ENCODE results near the gene NDUFA3.

Gene NDUFA3

GRCh38 chr19:54133312-54133956 is 30.8 kb downstream of the NDUFA3 start:
- Histone ChIP-seq H3K23ac (ENCODE audit: low read length in 2 of 2) (no peak overlapping the region), H2BK120ac (ENCODE audit: low read depth, low read length) (no peak overlapping the region), H2AK5ac (ENCODE audit: low read length, severe bottlenecking) (no peak overlapping the region), H2BK12ac (ENCODE audit: low read length in 2 of 2) (no peak overlapping the region), H3K36me3 (ENCODE audit: control insufficient read depth in 1 of 2, insufficient read depth in 2 of 2, low read depth in 1 of 2, low read length in 2 of 2) (peaks cover 27 to 34% of the 10 kb centered on the region in 2 experiments), H4K91ac (ENCODE audit: low read length) (no peak overlapping the region), H2AFZ (ENCODE audit: low read depth, low read length) (no peak overlapping the region), H3K18ac (ENCODE audit: low read depth in 1 of 2, low read length in 2 of 2) (no peak overlapping the region), H3K9me3 (ENCODE audit: control insufficient read depth, low read length) (no peaks in the 10 kb centered on the region), H3K79me1 (replicated peaks; ENCODE audit: low read length, poor library complexity, severe bottlenecking) (no peaks in the 10 kb centered on the region), H2BK5ac (ENCODE audit: low read depth, low read length, poor library complexity, severe bottlenecking) (no peak overlapping the region), H3K27me3 (ENCODE audit: control insufficient read depth in 1 of 2, insufficient read depth in 1 of 2, low read length in 2 of 2) (no peaks in the 10 kb centered on the region), H2BK15ac (ENCODE audit: low read depth, poor library complexity, severe bottlenecking) (no peak overlapping the region), H3K4me2 (ENCODE audit: low read length, poor library complexity, severe bottlenecking) (no peak overlapping the region), H3K14ac (ENCODE audit: low read length in 2 of 2) (no peak overlapping the region), H3K4me1 (ENCODE audit: control insufficient read depth, insufficient read depth, low read depth, low read length) (peaks cover 4% of the 10 kb centered on the region), H3K4me3 (ENCODE audit: insufficient read depth in 1 of 2, low read depth in 1 of 2, low read length in 2 of 2) (no peak overlapping the region), H3K9ac (ENCODE audit: low read length) (no peak overlapping the region), H3K27ac (ENCODE audit: low read length, poor library complexity, severe bottlenecking) (no peak overlapping the region), H4K8ac (ENCODE audit: low read length) (no peak overlapping the region), H3K4ac (ENCODE audit: low read depth in 1 of 2, low read length in 2 of 2) (no peak overlapping the region)
- DNase-seq, result peak; percentile 67
- 93% methylated on average over 10 of the region's 10 CpGs for WGBS

DNA sequence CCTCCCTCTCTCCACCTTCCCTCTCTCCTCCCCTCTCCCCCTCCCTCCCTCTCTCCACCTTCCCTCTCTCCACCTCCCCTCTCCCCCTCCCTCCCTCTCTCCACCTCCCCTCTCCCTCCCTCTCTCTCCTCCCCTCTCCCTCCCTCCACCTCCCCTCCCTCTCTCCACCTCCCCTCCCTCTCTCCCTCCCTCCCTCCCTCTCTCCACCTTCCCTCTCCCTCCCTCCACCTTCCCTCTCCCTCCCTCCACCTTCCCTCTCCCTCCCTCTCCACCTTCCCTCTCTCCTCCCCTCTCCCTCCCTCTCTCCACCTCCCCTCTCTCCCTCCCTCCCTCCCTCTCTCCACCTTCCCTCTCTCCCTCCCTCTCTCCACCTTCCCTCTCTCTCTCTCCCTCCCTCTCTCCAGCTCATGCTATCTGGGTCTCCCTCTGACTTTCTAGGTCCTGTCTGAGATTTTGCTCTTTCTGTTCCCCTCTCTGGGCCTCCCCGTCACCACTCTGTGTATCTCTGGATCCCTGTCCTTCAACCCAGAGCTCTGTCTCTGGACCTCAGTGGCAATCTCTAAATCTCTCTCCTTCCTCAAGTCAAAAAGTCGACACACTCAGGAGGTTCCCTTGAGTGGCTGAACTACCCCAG is 31.4 kb downstream of the NDUFA3 start:
- H3K79me1 ChIP-seq (replicated peaks; ENCODE audit: low read length, poor library complexity, severe bottlenecking), result no peaks in the 10 kb centered on the region
- no peak overlapping the region for H3K4me2 ChIP-seq (ENCODE audit: low read length, poor library complexity, severe bottlenecking)
- H3K23ac ChIP-seq (ENCODE audit: low read length in 2 of 2), result no peak overlapping the region
- H3K4ac ChIP-seq (ENCODE audit: low read depth in 1 of 2, low read length in 2 of 2), result no peak overlapping the region
- H2BK5ac ChIP-seq (ENCODE audit: low read depth, low read length, poor library complexity, severe bottlenecking), result no peak overlapping the region
- WGBS, result 74% methylated on average over 2 of the region's 2 CpGs
- peaks cover 24 to 31% of the 10 kb centered on the region in 2 experiments for H3K36me3 ChIP-seq (ENCODE audit: control insufficient read depth in 1 of 2, insufficient read depth in 2 of 2, low read depth in 1 of 2, low read length in 2 of 2)
- H3K27ac ChIP-seq (ENCODE audit: low read length, poor library complexity, severe bottlenecking), result no peak overlapping the region
- H2AK5ac ChIP-seq (ENCODE audit: low read length, severe bottlenecking), result no peak overlapping the region
- no peak overlapping the region for H4K8ac ChIP-seq (ENCODE audit: low read length)
- DNase-seq, result no peak
- no peak overlapping the region for H3K9ac ChIP-seq (ENCODE audit: low read length)
- H3K14ac ChIP-seq (ENCODE audit: low read length in 2 of 2), result no peak overlapping the region
- no peak overlapping the region for H2BK12ac ChIP-seq (ENCODE audit: low read length in 2 of 2)
- H2AFZ ChIP-seq (ENCODE audit: low read depth, low read length), result no peak overlapping the region
- peaks cover 10% of the 10 kb centered on the region for H3K4me1 ChIP-seq (ENCODE audit: control insufficient read depth, insufficient read depth, low read depth, low read length)
- H3K27me3 ChIP-seq (ENCODE audit: control insufficient read depth in 1 of 2, insufficient read depth in 1 of 2, low read length in 2 of 2), result no peaks in the 10 kb centered on the region
- H3K18ac ChIP-seq (ENCODE audit: low read depth in 1 of 2, low read length in 2 of 2), result no peak overlapping the region
- no peak overlapping the region for H2BK15ac ChIP-seq (ENCODE audit: low read depth, poor library complexity, severe bottlenecking)
- no peak overlapping the region for H4K91ac ChIP-seq (ENCODE audit: low read length)
- no peak overlapping the region for H3K4me3 ChIP-seq (ENCODE audit: insufficient read depth in 1 of 2, low read depth in 1 of 2, low read length in 2 of 2)
- H3K9me3 ChIP-seq (ENCODE audit: control insufficient read depth, low read length), result no peaks in the 10 kb centered on the region
- no peak overlapping the region for H2BK120ac ChIP-seq (ENCODE audit: low read depth, low read length)

- no peak overlapping the region for H4K8ac ChIP-seq (ENCODE audit: low read length)
- no peaks in the 10 kb centered on the region for H3K27me3 ChIP-seq (ENCODE audit: control insufficient read depth in 1 of 2, insufficient read depth in 1 of 2, low read length in 2 of 2)
- no peak overlapping the region for H3K23ac ChIP-seq (ENCODE audit: low read length in 2 of 2)
- H3K4me2 ChIP-seq (ENCODE audit: low read length, poor library complexity, severe bottlenecking), result peak overlapping the region; percentile 88
- no peak overlapping the region for H2BK5ac ChIP-seq (ENCODE audit: low read depth, low read length, poor library complexity, severe bottlenecking)
- H3K9me3 ChIP-seq (ENCODE audit: control insufficient read depth, low read length), result no peaks in the 10 kb centered on the region
- H3K18ac ChIP-seq (ENCODE audit: low read depth in 1 of 2, low read length in 2 of 2), result no peak overlapping the region
- no peak overlapping the region for H2AK5ac ChIP-seq (ENCODE audit: low read length, severe bottlenecking)
- no peaks in the 10 kb centered on the region for H3K79me1 ChIP-seq (replicated peaks; ENCODE audit: low read length, poor library complexity, severe bottlenecking)
- H3K14ac ChIP-seq (ENCODE audit: low read length in 2 of 2), result no peak overlapping the region
- H2BK15ac ChIP-seq (ENCODE audit: low read depth, poor library complexity, severe bottlenecking), result no peak overlapping the region
- H3K4ac ChIP-seq (ENCODE audit: low read depth in 1 of 2, low read length in 2 of 2), result no peak overlapping the region
- peaks cover 22 to 32% of the 10 kb centered on the region in 2 experiments for H3K36me3 ChIP-seq (ENCODE audit: control insufficient read depth in 1 of 2, insufficient read depth in 2 of 2, low read depth in 1 of 2, low read length in 2 of 2)
- H3K4me3 ChIP-seq (ENCODE audit: insufficient read depth in 1 of 2, low read depth in 1 of 2, low read length in 2 of 2), result peak overlapping the region; percentile 45 to 82
- 2% methylated on average over 30 of the region's 30 CpGs for WGBS
- peak overlapping the region; percentile 9 for H3K27ac ChIP-seq (ENCODE audit: low read length, poor library complexity, severe bottlenecking)
- H4K91ac ChIP-seq (ENCODE audit: low read length), result no peak overlapping the region
- DNase-seq, result no peak
- peaks cover 26% of the 10 kb centered on the region for H3K4me1 ChIP-seq (ENCODE audit: control insufficient read depth, insufficient read depth, low read depth, low read length)
- peak overlapping the region; percentile 39 for H2AFZ ChIP-seq (ENCODE audit: low read depth, low read length)
- no peak overlapping the region for H2BK12ac ChIP-seq (ENCODE audit: low read length in 2 of 2)
- H2BK120ac ChIP-seq (ENCODE audit: low read depth, low read length), result no peak overlapping the region
- H3K9ac ChIP-seq (ENCODE audit: low read length), result peak overlapping the region; percentile 68
Observed at GRCh38 chr19:54136086-54136863, 33.6 kb downstream of the NDUFA3 start.

All from mesenchymal stem cell (in vitro differentiated cells and primary cell).